KOPT-K1 (cell line): ENCODE measurements around the gene BTK.
"Not testable (repeated sequence)": the region's sequence is repeated elsewhere in the genome, so short reads cannot be mapped to it uniquely, and the experiment has no call there.

Experiments
- H3K27ac ChIP-seq: fragments of 200-600 bp; sonication (generic); 2 replicates; pipeline ENCODE4 v1.5.1; 2016; ENCODE audit warnings: antibody characterized with exemption, mild to moderate bottlenecking, low read depth, low read length; ENCODE audit not compliant: poor library complexity, severe bottlenecking
- H3K36me3 ChIP-seq: fragments of 200-600 bp; sonication (generic); 2 replicates; pipeline ENCODE4 v1.5.1; 2017; ENCODE audit warnings: antibody characterized with exemption, mild to moderate bottlenecking, low read length, moderate library complexity; ENCODE audit not compliant: insufficient read depth
- H3K9me3 ChIP-seq: fragments of 200-600 bp; sonication (generic); 2 replicates; pipeline ENCODE4 v1.5.1; 2017; ENCODE audit warnings: antibody characterized with exemption, low read length, mild to moderate bottlenecking; ENCODE audit not compliant: insufficient read depth, poor library complexity, severe bottlenecking

The BTK gene

GRCh38 chrX:101370888-101371504 lies 15.0 kb downstream of the BTK start:
- Histone ChIP-seq H3K27ac (no peak overlapping the region), H3K36me3 (no peaks in the 10 kb centered on the region), H3K9me3 (no peaks in the 10 kb centered on the region)

- Histone ChIP-seq H3K9me3 (no peaks in the 10 kb centered on the region), H3K27ac (no peak overlapping the region), H3K36me3 (no peaks in the 10 kb centered on the region)
These were observed 16.3 kb downstream of the BTK start for GRCh38 chrX:101369687-101370086.

- no peak overlapping the region for H3K27ac ChIP-seq
- H3K36me3 ChIP-seq = no peaks in the 10 kb centered on the region
These were observed 17.2 kb downstream of the BTK start for GRCh38 chrX:101368800-101369199.

GRCh38 chrX:101365301-101365795 lies 20.6 kb downstream of the BTK start:
- Histone ChIP-seq H3K36me3 (no peaks in the 10 kb centered on the region), H3K9me3 (no peaks in the 10 kb centered on the region), H3K27ac (no peak overlapping the region)

More at GRCh38 chrX:101368800-101369199, 17.2 kb downstream of the BTK start:
- H3K9me3 ChIP-seq = no peaks in the 10 kb centered on the region

- Histone ChIP-seq H3K9me3 (no peaks in the 10 kb centered on the region), H3K27ac (no peak overlapping the region), H3K36me3 (no peaks in the 10 kb centered on the region)
These were observed 23.2 kb downstream of the BTK start for GRCh38 chrX:101362757-101363156.

GRCh38 chrX:101362116-101362515 lies 23.9 kb downstream of the BTK start:
- no peaks in the 10 kb centered on the region for H3K9me3 ChIP-seq
- H3K27ac ChIP-seq = no peak overlapping the region
- H3K36me3 ChIP-seq = no peaks in the 10 kb centered on the region

- Histone ChIP-seq H3K36me3 (no peaks in the 10 kb centered on the region), H3K27ac (no peak overlapping the region), H3K9me3 (no peaks in the 10 kb centered on the region)
These were observed 25.6 kb downstream of the BTK start for GRCh38 chrX:101360390-101360789.

- H3K36me3 ChIP-seq = no peaks in the 10 kb centered on the region
- H3K9me3 ChIP-seq = no peaks in the 10 kb centered on the region
- no peak overlapping the region for H3K27ac ChIP-seq
These were observed 26.0 kb downstream of the BTK start for GRCh38 chrX:101359966-101360365.

GRCh38 chrX:101357166-101357795 lies 28.7 kb downstream of the BTK start:
- H3K36me3 ChIP-seq = no peaks in the 10 kb centered on the region
- no peak overlapping the region for H3K27ac ChIP-seq
- no peaks in the 10 kb centered on the region for H3K9me3 ChIP-seq

GRCh38 chrX:101349193-101349562 lies 36.8 kb downstream of the BTK start:
- H3K36me3 ChIP-seq = peaks cover 27% of the 10 kb centered on the region
- H3K9me3 ChIP-seq = no peaks in the 10 kb centered on the region
- peak overlapping the region; percentile 91 for H3K27ac ChIP-seq

- peaks cover 32% of the 10 kb centered on the region for H3K36me3 ChIP-seq
- peak within 1 kb of the TSS; percentile 91 for H3K27ac ChIP-seq
- H3K9me3 ChIP-seq = no peaks in the 10 kb centered on the region
These were observed 37.4 kb downstream of the BTK start, which contains the start of gene TIMM8A for GRCh38 chrX:101348452-101349192. Gene TIMM8A, minus strand, starts transcription at chrX:101348742. Its CDS starts 78 bp downstream, at chrX:101348664.

- H3K27ac ChIP-seq = peak overlapping the region; percentile 91
- H3K9me3 ChIP-seq = no peaks in the 10 kb centered on the region
- peaks cover 37% of the 10 kb centered on the region for H3K36me3 ChIP-seq
These were observed 38.0 kb downstream of the BTK start for GRCh38 chrX:101347859-101348451.

- Histone ChIP-seq H3K9me3 (no peaks in the 10 kb centered on the region), H3K27ac (no peak overlapping the region), H3K36me3 (no peaks in the 10 kb centered on the region)
These were observed 48.2 kb downstream of the BTK start for GRCh38 chrX:101337776-101338271.

- H3K27ac ChIP-seq, H3K9me3 ChIP-seq: not testable (repeated sequence)
These were observed 51.7 kb downstream of the BTK start for GRCh38 chrX:101334310-101334709.

GRCh38 chrX:101326600-101326999 lies 59.4 kb downstream of the BTK start:
- not testable (repeated sequence) for H3K9me3 ChIP-seq, H3K36me3 ChIP-seq, H3K27ac ChIP-seq

More at GRCh38 chrX:101334310-101334709, 51.7 kb downstream of the BTK start:
- H3K36me3 ChIP-seq = not testable (repeated sequence)
